K562 (cell line): ENCODE data around the gene DPYSL3. TPM values are rescaled to one million over a fixed set of nuclear protein-coding genes. Genes with fewer than 3 reads are reported as not detected.

Experiments used
- ATAC-seq: fragments of 200-7000 bp; cut with Tn5 transposase; 3 replicates; pipeline ENCODE4 v1.9.1; 2020; ENCODE audit warnings: moderate library complexity
- BruUV-seq: library from RNA; stranded (reverse); fragments of 400-500 nt; replicated peaks from 2 replicates; lab custom pipeline; 2021; lab: Mats Ljungman, UMichigan
- CTCF ChIA-PET: fragments of 300-600 bp; formaldehyde crosslinking; extraction: SDS; loops from one replicate; lab custom pipeline; 2021; ENCODE audit warnings: low intra/inter-chr PET ratio; lab: Yijun Ruan, JAX
- POLR2A ChIA-PET: fragments of 300-600, 350-650 bp; sonication (Branson Sonifier 250); formaldehyde crosslinking; extraction: SDS; loops from one replicate; lab custom pipeline; 2021; ENCODE audit warnings: antibody characterized with exemption, inconsistent platforms; lab: Yijun Ruan, JAX
- DNase-seq, 4 experiments: peaks; one replicate each; pipeline versions ENCODE4 v3.0.0 to v3.0.0-alpha.2; 2011 to 2018; ENCODE audit warnings: low spot score in 3 of 4, mixed read lengths in 3 of 4; ENCODE audit errors: extremely low read depth in 1 of 4
- FAIRE-seq: peaks from 2 replicates; lab custom pipeline; 2011; peaks lifted over from hg19 to GRCh38; lab: Jason Lieb, UNC
- H2AFZ ChIP-seq: 2 replicates; pipeline ENCODE4 v1.6.0; 2011; ENCODE audit warnings: low read depth, low read length, control low read depth, inconsistent platforms
- H3K27ac ChIP-seq: fragments of 200-600 bp; 3 replicates; pipeline ENCODE4 v1.8.0; 2011; ENCODE audit warnings: low read depth, mild to moderate bottlenecking, control low read depth, inconsistent platforms, low read length, moderate library complexity, mixed read lengths; ENCODE audit errors: extremely low read depth
- H3K27me3 ChIP-seq, 2 experiments: fragments of 300-600 bp in 1 of 2; 2 replicates in 1 of 2; 3 replicates in 1 of 2; pipeline versions ENCODE4 v1.6.0 to v1.8.0; 2011; ENCODE audit warnings: inconsistent platforms in 2 of 2, low read length in 2 of 2, mild to moderate bottlenecking in 1 of 2, mixed read lengths in 1 of 2, moderate library complexity in 1 of 2; ENCODE audit not compliant: control insufficient read depth in 2 of 2, insufficient read depth in 2 of 2
- H3K36me3 ChIP-seq: fragments of 300-600 bp; 3 replicates; pipeline ENCODE4 v1.8.0; 2011; ENCODE audit warnings: mild to moderate bottlenecking, low read length, inconsistent platforms; ENCODE audit not compliant: control insufficient read depth, insufficient read depth
- H3K4me1 ChIP-seq, 2 experiments: fragments of 200-600 bp in 1 of 2; replicated peaks in 1 of 2; 2 replicates in 1 of 2; 3 replicates in 1 of 2; pipeline versions ENCODE4 v1.5.1 to v1.8.0; 2011; ENCODE audit warnings: inconsistent platforms in 2 of 2, low read length in 2 of 2, mild to moderate bottlenecking in 1 of 2, mixed read lengths in 1 of 2, moderate library complexity in 1 of 2; ENCODE audit not compliant: control insufficient read depth in 2 of 2, insufficient read depth in 2 of 2
- H3K4me2 ChIP-seq: 2 replicates; pipeline ENCODE4 v1.6.1; 2011; ENCODE audit warnings: low read length, control low read depth, inconsistent platforms, mixed read lengths; ENCODE audit not compliant: insufficient read depth
- H3K4me3 ChIP-seq: fragments of 200-600 bp; sonication (generic), shearing (Covaris generic); 2 replicates; pipeline ENCODE4 v1.5.1; 2016; ENCODE audit warnings: control low read depth, inconsistent platforms
- H3K79me2 ChIP-seq: fragments of 200-600 bp; 3 replicates; pipeline ENCODE4 v1.8.0; 2011; ENCODE audit warnings: low read length, inconsistent platforms; ENCODE audit not compliant: control insufficient read depth, insufficient read depth
- H3K9ac ChIP-seq, 2 experiments: 2 replicates each; pipeline versions ENCODE4 v1.6.0 to v1.6.1; 2011; ENCODE audit warnings: low read depth in 2 of 2, low read length in 2 of 2, control low read depth in 1 of 2, inconsistent platforms in 1 of 2, mild to moderate bottlenecking in 1 of 2, mixed read lengths in 1 of 2; ENCODE audit not compliant: insufficient read depth in 1 of 2
- H3K9me1 ChIP-seq: one replicate; pipeline ENCODE4 v1.6.0; 2011; ENCODE audit warnings: inconsistent platforms, mild to moderate bottlenecking, low read length, moderate library complexity; ENCODE audit not compliant: control insufficient read depth, insufficient read depth
- H3K9me3 ChIP-seq: replicated peaks from 2 replicates; pipeline ENCODE4 v1.5.1; 2011; ENCODE audit warnings: low read depth, low read length, inconsistent platforms; ENCODE audit not compliant: control insufficient read depth, insufficient read depth
- H4K20me1 ChIP-seq: replicated peaks from 2 replicates; pipeline ENCODE4 v1.6.1; 2011; ENCODE audit warnings: low read length, inconsistent platforms, mixed read lengths; ENCODE audit not compliant: control insufficient read depth, insufficient read depth
- ARID4B ChIP-seq: sonication (generic); formaldehyde crosslinking; IDR thresholded peaks from 2 replicates; pipeline ENCODE4 v1.8.0; 2022; ENCODE audit warnings: mild to moderate bottlenecking, missing genetic modification reagents
- ATF6 ChIP-seq: sonication (generic); formaldehyde crosslinking; IDR thresholded peaks from 2 replicates; pipeline ENCODE4 v1.4.0; 2020; ENCODE audit warnings: mild to moderate bottlenecking, missing genetic modification reagents
- CTCF ChIP-seq, 3 experiments: IDR thresholded peaks in 2 of 3; conservative IDR thresholded peaks in 1 of 3; 2 replicates each; pipeline ENCODE4 v1.5.1; 2011 to 2012; ENCODE audit warnings: low read length in 3 of 3, mild to moderate bottlenecking in 3 of 3, control low read depth in 2 of 3, improper control_type of control experiment in 1 of 3, inconsistent platforms in 1 of 3, low read depth in 1 of 3, mixed read lengths in 1 of 3, moderate library complexity in 1 of 3; ENCODE audit not compliant: insufficient read depth in 2 of 3
- KAT8 ChIP-seq: fragments of 450-650 bp; IDR thresholded peaks from 2 replicates; pipeline ENCODE4 v1.6.1; 2016; ENCODE audit warnings: low read depth, mild to moderate bottlenecking
- RBM25 ChIP-seq: fragments of 200-400 bp; formaldehyde crosslinking; IDR thresholded peaks from 2 replicates; pipeline ENCODE4 v1.6.1; 2018; ENCODE audit warnings: low read length, low read depth, moderate library complexity; ENCODE audit not compliant: severe bottlenecking
- RNF219 ChIP-seq: fragments of 250-450 bp; sonication (Bioruptor Pico); IDR thresholded peaks from 2 replicates; pipeline ENCODE4 v1.5.0; 2022; ENCODE audit warnings: mild to moderate bottlenecking
- SMC3 ChIP-seq: conservative IDR thresholded peaks from 2 replicates; pipeline ENCODE4 v1.6.1; 2011; ENCODE audit warnings: low read depth, low read length, improper control_type of control experiment; ENCODE audit not compliant: insufficient read depth
- ZNF384 ChIP-seq: IDR thresholded peaks from 2 replicates; pipeline ENCODE4 v1.6.1; 2012; ENCODE audit warnings: low read depth, low read length, improper control_type of control experiment
- whole genome bisulfite sequencing: fragments of 100-300 bp; shearing (Covaris generic); methylation state at CpG from one replicate; pipeline ENCODE4 v1.1.6; 2016; ENCODE audit warnings: low coverage, mixed read lengths; ENCODE audit not compliant: insufficient coverage; ENCODE audit errors: missing lambda C conversion rate; 5-methylcytosine and 5-hydroxymethylcytosine counted together
- in situ Hi-C: fragments of 300-500 bp; cut with MboI; formaldehyde crosslinking; loops from 4 replicates; pipeline ENCODE4 v1.15.0; 2018; ENCODE audit warnings: inconsistent platforms, mixed read lengths
- intact Hi-C: fragments of 100-400 bp; cut with micrococcal nuclease; formaldehyde crosslinking; loops from 2 replicates; pipeline ENCODE4 v1.14.2; 2022
- polyA plus RNA-seq, 8 experiments: library from polyadenylated mRNA; depleted of rRNA in 4 of 8; stranded (reverse) in 5 of 8; unstranded in 3 of 8; fragments of >200 nt; fragmentation: Nextera tagmentation in 2 of 8; fragmentation: Illumina TruSeq in 1 of 8; extraction: Ambion mirVana in 2 of 8; extraction: Trizol in 1 of 8; gene quantifications; 2 replicates each; pipeline versions ENCODE4 v1.2.1 to v1.2.3, GENCODE V29; 2011 to 2014; ENCODE audit warnings: inconsistent platforms in 1 of 8, missing spikeins in 1 of 8
- total RNA-seq, 7 experiments: library from RNA; depleted of rRNA in 6 of 7; stranded (reverse); fragments of >200 nt in 6 of 7; fragmentation: Illumina TruSeq in 2 of 7; extraction: Trizol in 2 of 7; gene quantifications; 2 replicates each; pipeline versions ENCODE4 v1.2.1 to v1.2.3, GENCODE V29; 2011 to 2021; ENCODE audit warnings: low replicate concordance in 1 of 7

The DPYSL3 gene
- total and polyA plus RNA-seq, 9 of the 15 experiments (the other 6 are each of a cell fraction or from before 2014, with no cell fraction given) = 0.07 to 0.55 TPM; not detected in 7

- CTCF ChIA-PET = interaction anchor here (0.6 kb wide), 1 partner anchor 1158 kb away, joined by 3 read pairs; no protein-coding TSS in a partner anchor
- ATAC-seq = peak; percentile 94
- H3K9ac ChIP-seq = no peak overlapping the region
- H3K4me2 ChIP-seq = no peak overlapping the region
- no peak overlapping the region for H2AFZ ChIP-seq
- no peaks in the 10 kb centered on the region for H3K36me3 ChIP-seq
- DNase-seq = peak; percentile 63 to 72 (median 70)
- H4K20me1 ChIP-seq = no peaks in the 10 kb centered on the region
- 3% methylated on average over 31 of the region's 54 CpGs for WGBS
- intact Hi-C loops (no loop called here), in situ Hi-C loops (no loop called here)
- H3K79me2 ChIP-seq = no peaks in the 10 kb centered on the region
- BruUV-seq = no TSS peak
- H3K9me1 ChIP-seq = no peaks in the 10 kb centered on the region
- H3K4me3 ChIP-seq = no peak overlapping the region
- no peak for FAIRE-seq
- peaks cover 0 to 14% of the 10 kb centered on the region in 2 experiments; a peak in 2 of 5 replicates for H3K4me1 ChIP-seq
- peaks cover 0 to 10% of the 10 kb centered on the region in 2 experiments; a peak in 1 of 5 replicates for H3K27me3 ChIP-seq
- no peaks in the 10 kb centered on the region for H3K9me3 ChIP-seq
- H3K27ac ChIP-seq = no peak overlapping the region
- POLR2A ChIA-PET = no interaction called here
- TF ChIP-seq RNF219 (CRISPR knock-in tag) (no peak), ARID4B (CRISPR knock-in tag) (no peak), RBM25 (no peak), ZNF384 (peak; percentile 85), KAT8 (no peak), ATF6 (no peak), SMC3 (peak; percentile 23; the same call in 1 of the 2 replicates), CTCF (IDR thresholded peaks at IDR 0.05 in 2 of 3, conservative IDR thresholded peaks at IDR 0.05 in 1 of 3; ENCODE audit: insufficient read depth in 2 of 3, low read depth in 1 of 3, low read length in 3 of 3) (peak; percentile 55 to 67 (median 59))
Observed at GRCh38 chr5:147453875-147454814, 55.7 kb downstream of the DPYSL3 start.
